ENCODE data around the gene GDF15. TPM values are rescaled to one million over a fixed set of nuclear protein-coding genes. Genes with fewer than 3 reads are reported as not detected.
"Not testable (repeated sequence)": the region's sequence is repeated elsewhere in the genome, so short reads cannot be mapped to it uniquely, and the experiment has no call there.

The GDF15 gene
- total and polyA plus RNA-seq, 8 donors, result 15.7 to 180 (median 34.6) TPM

- ATAC-seq (peak; percentile 63), DNase-seq (peak in 3 of 4 donors; percentile 65 to 86 (median 84))
- peak overlapping the region; percentile 55 to 78 for H3K27ac ChIP-seq
- no peaks in the 10 kb centered on the region for H3K27me3 ChIP-seq
- no peaks in the 10 kb centered on the region for H3K9me3 ChIP-seq
- peaks cover 4 to 58% of the 10 kb centered on the region in 2 donors for H3K4me1 ChIP-seq
- TF ChIP-seq CTCF (IDR thresholded peaks at IDR 0.05), result no peak
- no peaks in the 10 kb centered on the region for H3K36me3 ChIP-seq
- intact Hi-C loops (cut with DNase I), result no loop called here
- H3K4me3 ChIP-seq, result no peak overlapping the region
These were observed 5.9 kb upstream of the GDF15 start for GRCh38 chr19:18379803-18380747.

- Histone ChIP-seq H3K27me3 (no peaks in the 10 kb centered on the region), H3K27ac (peak overlapping the region; percentile 55 to 78), H3K9me3 (no peaks in the 10 kb centered on the region), H3K36me3 (no peaks in the 10 kb centered on the region), H3K4me3 (no peak overlapping the region), H3K4me1 (peaks cover 7 to 57% of the 10 kb centered on the region in 2 donors)
- intact Hi-C loops (cut with DNase I), result no loop called here
- DNase-seq (no peak), ATAC-seq (no peak)
- TF ChIP-seq CTCF (IDR thresholded peaks at IDR 0.05), result no peak
These were observed 5.1 kb upstream of the GDF15 start for GRCh38 chr19:18380843-18381242.

- H3K27ac ChIP-seq; H3K9me3 ChIP-seq; DNase-seq; H3K27me3 ChIP-seq; ATAC-seq; intact Hi-C loops (cut with DNase I); H3K36me3 ChIP-seq; H3K4me3 ChIP-seq: not testable (repeated sequence)
- H3K4me1 ChIP-seq, result peaks cover 13 to 65% of the 10 kb centered on the region in 2 donors
These were observed 2.3 kb upstream of the GDF15 start for GRCh38 chr19:18383622-18384021.

- DNase-seq, result no peak
- Histone ChIP-seq H3K4me1 (peaks cover 16 to 65% of the 10 kb centered on the region in 2 donors), H3K27ac (no peak overlapping the region), H3K9me3 (no peaks in the 10 kb centered on the region), H3K4me3 (no peak overlapping the region), H3K27me3 (no peaks in the 10 kb centered on the region), H3K36me3 (peaks cover 0 to 17% of the 10 kb centered on the region in 2 donors)
- intact Hi-C loops (cut with DNase I), result no loop called here
- no peak for ATAC-seq
- TF ChIP-seq CTCF (IDR thresholded peaks at IDR 0.05), result no peak
These were observed 1.2 kb upstream of the GDF15 start for GRCh38 chr19:18384775-18385174.

- H3K27ac ChIP-seq, result peak overlapping the region; percentile 2 to 80
- ATAC-seq, result no peak
These were observed 641 bp upstream of the GDF15 start for GRCh38 chr19:18385359-18385674.

More at GRCh38 chr19:18385359-18385674, 641 bp upstream of the GDF15 start:
- Histone ChIP-seq H3K4me1 (peaks cover 12 to 65% of the 10 kb centered on the region in 2 donors), H3K36me3 (peaks cover 0 to 22% of the 10 kb centered on the region in 2 donors), H3K27me3 (no peaks in the 10 kb centered on the region), H3K4me3 (no peak overlapping the region), H3K9me3 (no peaks in the 10 kb centered on the region)
- intact Hi-C loops (cut with DNase I), result no loop called here
- no peak for TF ChIP-seq CTCF (IDR thresholded peaks at IDR 0.05)
- DNase-seq, result no peak
